GM23248 (cell line): ENCODE data around the gene PANK4. TPM values are rescaled to one million over a fixed set of nuclear protein-coding genes. Genes with fewer than 3 reads are reported as not detected.

Experiments used
- DNase-seq: peaks from one replicate; pipeline ENCODE4 v3.0.0-alpha.2; 2015
- H2AFZ ChIP-seq: fragments of 200-600 bp; sonication (generic); 2 replicates; pipeline ENCODE4 v1.6.1; 2016; ENCODE audit warnings: antibody characterized with exemption
- H3F3A ChIP-seq: fragments of 200-600 bp; sonication (generic); 2 replicates; pipeline ENCODE4 v1.6.1; 2016; ENCODE audit warnings: mild to moderate bottlenecking, antibody characterized with exemption, mixed run types; ENCODE audit not compliant: insufficient read depth
- H3K27ac ChIP-seq: fragments of 200-600 bp; sonication (generic); 2 replicates; pipeline ENCODE4 v1.5.1; 2016; ENCODE audit warnings: mild to moderate bottlenecking
- H3K27me3 ChIP-seq: fragments of 200-600 bp; sonication (generic); replicated peaks from 2 replicates; pipeline ENCODE4 v1.6.1; 2016; ENCODE audit warnings: mild to moderate bottlenecking; ENCODE audit not compliant: insufficient read depth
- H3K36me3 ChIP-seq: fragments of 200-600 bp; sonication (generic); 2 replicates; pipeline ENCODE4 v1.6.1; 2016; ENCODE audit warnings: low read depth, mild to moderate bottlenecking
- H3K4me1 ChIP-seq: fragments of 200-600 bp; sonication (generic); 2 replicates; pipeline ENCODE4 v1.6.1; 2016; ENCODE audit warnings: mild to moderate bottlenecking; ENCODE audit not compliant: insufficient read depth
- H3K4me2 ChIP-seq: fragments of 200-600 bp; sonication (generic); one replicate; pipeline ENCODE4 v1.6.1; 2016; ENCODE audit warnings: mild to moderate bottlenecking; ENCODE audit not compliant: unreplicated experiment
- H3K4me3 ChIP-seq: fragments of 200-600 bp; sonication (generic); 2 replicates; pipeline ENCODE4 v1.5.1; 2016; ENCODE audit warnings: mild to moderate bottlenecking
- H3K79me2 ChIP-seq: fragments of 200-600 bp; sonication (generic); 2 replicates; pipeline ENCODE4 v1.6.1; 2016; ENCODE audit warnings: mild to moderate bottlenecking; ENCODE audit not compliant: insufficient read depth
- H3K9ac ChIP-seq: fragments of 200-600 bp; sonication (generic); 2 replicates; pipeline ENCODE4 v1.6.1; 2016; ENCODE audit warnings: mild to moderate bottlenecking
- H3K9me2 ChIP-seq: fragments of 200-600 bp; sonication (generic); 2 replicates; pipeline ENCODE4 v1.6.1; 2016; ENCODE audit warnings: mixed run types, mild to moderate bottlenecking, moderate library complexity; ENCODE audit not compliant: insufficient read depth
- H3K9me3 ChIP-seq: fragments of 200-600 bp; sonication (generic); one replicate; pipeline ENCODE4 v1.6.1; 2017; ENCODE audit warnings: low read depth
- H4K20me1 ChIP-seq: fragments of 200-600 bp; sonication (generic); 2 replicates; pipeline ENCODE4 v1.6.0; 2016; ENCODE audit not compliant: insufficient read depth
- EZH2 ChIP-seq: fragments of 200-600 bp; sonication (generic); IDR thresholded peaks from 2 replicates; pipeline ENCODE4 v1.6.1; 2018; ENCODE audit warnings: antibody characterized with exemption, mild to moderate bottlenecking; ENCODE audit not compliant: insufficient read depth, poor library complexity, severe bottlenecking
- EZH2phosphoT487 ChIP-seq: fragments of 200-600 bp; sonication (generic); IDR thresholded peaks from 2 replicates; pipeline ENCODE4 v1.6.1; 2018; ENCODE audit warnings: antibody characterized with exemption, moderate library complexity, mild to moderate bottlenecking, low read depth; ENCODE audit not compliant: insufficient read depth
- WGBS, 2 experiments: methylation state at CpG; one replicate each; pipeline ENCODE4 v1.1.6; 2015 to 2017; ENCODE audit warnings: low lambda C conversion rate in 2 of 2, low coverage in 1 of 2; ENCODE audit errors: missing lambda C conversion rate in 2 of 2; 5-methylcytosine and 5-hydroxymethylcytosine counted together
- in situ Hi-C: fragments of 300-500 bp; cut with MboI; formaldehyde crosslinking; loops from 2 replicates; pipeline ENCODE4 v1.15.0; 2020
- polyA plus RNA-seq: library from polyadenylated mRNA; unstranded; fragments of >200 nt; fragmentation: Nextera tagmentation; extraction: Ambion mirVana; gene quantifications from 2 replicates; pipeline ENCODE4 v1.2.1, GENCODE V29; 2016
- total RNA-seq: library from RNA; depleted of rRNA; stranded (reverse); fragments of >200 nt; shearing (Covaris generic); gene quantifications from 2 replicates; pipeline ENCODE4 v1.2.3, GENCODE V29; 2014

Gene PANK4
- total and polyA plus RNA-seq, 2 experiments from 2014 or later = 15.5 to 29.7 TPM

GRCh38 chr1:2535455-2535854 is 9.1 kb upstream of the PANK4 start:
- WGBS, 2 experiments = 36 to 37% methylated on average over 19 to 27 of the region's 27 CpGs
- in situ Hi-C loops = no loop called here

GRCh38 chr1:2534687-2535441 is 8.5 kb upstream of the PANK4 start:
- H4K20me1 ChIP-seq = no peaks in the 10 kb centered on the region
- no peaks in the 10 kb centered on the region for H3K36me3 ChIP-seq
- H3K27ac ChIP-seq = no peak overlapping the region
- WGBS, 2 experiments = 43 to 52% methylated on average over 17 to 18 of the region's 18 CpGs
- no peak overlapping the region for H3K9ac ChIP-seq
- DNase-seq = peak; percentile 65
- H3K27me3 ChIP-seq = peaks cover 16% of the 10 kb centered on the region
- in situ Hi-C loops = no loop called here
- no peaks in the 10 kb centered on the region for H3K79me2 ChIP-seq
- H2AFZ ChIP-seq = no peak overlapping the region
- TF ChIP-seq EZH2phosphoT487 (no peak), EZH2 (no peak)
- H3K4me2 ChIP-seq = peak overlapping the region; percentile 48
- H3K4me3 ChIP-seq = no peak overlapping the region
- no peaks in the 10 kb centered on the region for H3K9me3 ChIP-seq
- H3K4me1 ChIP-seq = peaks cover 22% of the 10 kb centered on the region
- H3K9me2 ChIP-seq = no peaks in the 10 kb centered on the region
- H3F3A ChIP-seq = no peaks in the 10 kb centered on the region

More at GRCh38 chr1:2535455-2535854, 9.1 kb upstream of the PANK4 start:
- Histone ChIP-seq H3K36me3 (no peaks in the 10 kb centered on the region), H3K27me3 (peaks cover 10% of the 10 kb centered on the region), H3K4me3 (no peak overlapping the region), H4K20me1 (no peaks in the 10 kb centered on the region), H3K9me2 (no peaks in the 10 kb centered on the region), H3K27ac (no peak overlapping the region), H3K9me3 (no peaks in the 10 kb centered on the region), H3F3A (no peaks in the 10 kb centered on the region), H3K9ac (no peak overlapping the region), H2AFZ (no peak overlapping the region), H3K79me2 (no peaks in the 10 kb centered on the region), H3K4me2 (no peak overlapping the region), H3K4me1 (peaks cover 22% of the 10 kb centered on the region)
- no peak for TF ChIP-seq EZH2phosphoT487
- TF ChIP-seq EZH2 = no peak
- DNase-seq = no peak

GRCh38 chr1:2534315-2534686 is 7.9 kb upstream of the PANK4 start:
- no peak overlapping the region for H3K4me3 ChIP-seq
- no peak for DNase-seq
- H3K79me2 ChIP-seq = no peaks in the 10 kb centered on the region
- 88 to 89% methylated on average over 4 to 7 of the region's 7 CpGs for WGBS, 2 experiments
- in situ Hi-C loops = no loop called here
- no peaks in the 10 kb centered on the region for H3K9me2 ChIP-seq
- no peak overlapping the region for H3K27ac ChIP-seq
- no peaks in the 10 kb centered on the region for H3K9me3 ChIP-seq
- H3K36me3 ChIP-seq = no peaks in the 10 kb centered on the region
- H3F3A ChIP-seq = no peaks in the 10 kb centered on the region
- no peak overlapping the region for H3K9ac ChIP-seq
- H3K27me3 ChIP-seq = peaks cover 18% of the 10 kb centered on the region
- peaks cover 22% of the 10 kb centered on the region for H3K4me1 ChIP-seq
- no peaks in the 10 kb centered on the region for H4K20me1 ChIP-seq
- H2AFZ ChIP-seq = no peak overlapping the region
- H3K4me2 ChIP-seq = no peak overlapping the region
- TF ChIP-seq EZH2phosphoT487 (no peak), EZH2 (no peak)

DNA sequence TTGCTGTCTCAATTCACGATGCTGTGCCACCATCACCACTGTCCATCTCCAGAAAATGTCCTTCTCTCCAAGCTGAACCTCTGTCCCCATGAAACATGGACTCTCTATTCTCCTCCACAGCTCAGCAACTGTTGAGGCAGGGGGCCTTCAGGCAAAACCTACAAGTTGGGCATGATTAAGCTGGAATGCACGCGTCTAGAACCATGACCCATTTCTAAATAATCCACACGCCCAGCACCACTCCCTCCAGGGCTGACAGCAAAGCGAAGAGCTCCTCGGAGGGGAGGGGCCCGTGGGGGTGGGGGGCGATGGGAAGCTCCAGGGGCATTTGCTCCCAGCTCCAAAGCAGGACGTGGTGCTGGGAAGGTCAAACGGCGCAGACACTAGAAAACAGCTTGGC is 7.0 kb upstream of the PANK4 start:
- TF ChIP-seq EZH2 (no peak), EZH2phosphoT487 (no peak)
- no peaks in the 10 kb centered on the region for H3K9me3 ChIP-seq
- peak; percentile 67 for DNase-seq
- H3K4me3 ChIP-seq = no peak overlapping the region
- no peak overlapping the region for H3K9ac ChIP-seq
- H3K4me2 ChIP-seq = no peak overlapping the region
- in situ Hi-C loops = no loop called here
- peaks cover 22% of the 10 kb centered on the region for H3K4me1 ChIP-seq
- H3K27ac ChIP-seq = no peak overlapping the region
- H2AFZ ChIP-seq = no peak overlapping the region
- H3F3A ChIP-seq = no peaks in the 10 kb centered on the region
- no peaks in the 10 kb centered on the region for H3K79me2 ChIP-seq
- no peaks in the 10 kb centered on the region for H4K20me1 ChIP-seq
- 68 to 69% methylated on average over 8 to 11 of the region's 11 CpGs for WGBS, 2 experiments
- H3K9me2 ChIP-seq = no peaks in the 10 kb centered on the region
- peaks cover 18% of the 10 kb centered on the region for H3K27me3 ChIP-seq
- no peaks in the 10 kb centered on the region for H3K36me3 ChIP-seq
